DMS153 treated with DMSO at 0.1 percent for 48 hours (cell line): ENCODE measurements around the gene KRTAP5-8.
"Not testable (repeated sequence)": the region's sequence is repeated elsewhere in the genome, so short reads cannot be mapped to it uniquely, and the experiment has no call there.

Source experiments
- DNase-seq: peaks from one replicate; lab custom pipeline; 2025; ENCODE audit not compliant: unreplicated experiment; lab: John Stamatoyannopoulos, UW

KRTAP5-8 gene

DNA sequence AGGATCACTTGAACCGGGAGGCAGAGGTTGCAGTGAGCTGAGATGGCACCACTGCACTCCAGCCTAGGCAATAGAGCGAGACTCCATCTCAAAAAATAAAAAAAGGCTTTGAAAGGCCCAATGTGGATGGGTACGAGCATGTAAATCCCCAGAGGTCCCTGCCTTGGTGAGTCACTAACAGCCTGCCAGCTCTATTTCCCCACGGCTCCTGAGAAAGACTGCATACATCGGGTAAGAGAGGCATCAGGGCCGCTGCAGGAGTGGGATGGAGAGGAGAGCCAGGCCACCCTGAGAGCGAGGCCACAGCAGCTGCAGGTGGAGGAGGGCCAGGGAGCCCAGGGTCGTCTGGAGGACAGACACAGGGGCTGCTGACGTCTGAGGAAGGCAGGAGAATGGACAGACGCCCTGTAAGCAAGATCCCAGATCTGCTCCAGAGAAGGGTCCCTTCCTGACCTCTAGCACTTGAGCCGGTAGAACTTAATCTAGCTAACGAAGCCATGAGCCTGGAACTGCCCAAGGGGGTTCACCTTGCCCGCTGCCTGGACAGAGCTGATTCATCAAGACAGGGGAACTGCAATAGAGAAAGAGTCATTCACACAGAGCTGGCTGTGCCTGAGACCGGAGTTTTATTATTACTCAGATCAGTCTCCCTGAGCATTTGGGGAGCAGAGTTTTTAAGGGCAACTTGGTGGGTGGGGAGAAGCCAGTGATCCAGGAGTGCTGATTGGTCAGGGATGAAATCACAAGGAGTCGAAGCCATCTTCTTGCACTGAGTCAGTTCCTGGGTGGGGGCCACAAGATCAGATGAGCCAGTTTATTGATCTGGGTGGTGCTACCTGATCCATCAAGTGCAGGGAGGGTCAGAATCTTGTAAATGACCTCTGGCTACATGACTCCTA is 5.3 kb downstream of the KRTAP5-8 start:
- no peak for DNase-seq

GRCh38 chr11:71543866-71544265 is 6.0 kb downstream of the KRTAP5-8 start:
- no peak for DNase-seq

DNA sequence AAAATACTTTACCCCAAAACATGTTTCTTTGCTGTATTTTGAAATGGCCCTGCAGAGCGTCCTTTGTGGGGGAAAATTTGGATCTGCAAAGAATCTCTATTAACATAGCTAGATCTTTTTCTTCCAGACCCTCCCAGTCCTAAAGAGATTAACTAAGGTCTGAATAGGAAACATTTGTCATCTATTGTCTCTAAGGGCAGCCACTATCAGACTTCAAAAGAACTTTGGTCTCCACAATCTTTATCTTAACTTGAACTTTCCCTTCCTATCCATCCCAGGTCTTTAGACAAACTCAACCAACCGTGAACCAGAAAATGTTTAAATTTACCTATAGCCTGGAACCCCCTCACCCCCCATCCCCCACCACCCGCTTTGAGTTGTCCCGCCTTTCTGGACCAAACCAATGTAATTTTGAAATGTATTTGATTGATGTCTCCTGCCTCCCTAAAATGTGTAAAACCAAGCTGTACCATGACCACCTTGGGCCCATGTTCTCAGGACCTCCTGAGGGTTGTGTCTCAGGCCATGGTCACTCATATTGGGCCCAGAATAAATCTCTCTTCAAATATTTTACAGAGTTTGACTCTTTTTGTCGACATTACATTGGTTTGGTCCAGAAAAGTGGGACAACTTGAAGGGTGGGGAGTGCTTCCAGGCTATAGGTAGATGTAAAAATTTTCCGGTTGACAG is 6.8 kb downstream of the KRTAP5-8 start:
- no peak for DNase-seq

- DNase-seq, result no peak
Observed at GRCh38 chr11:71545405-71545966, 7.7 kb downstream of the KRTAP5-8 start.

DNA sequence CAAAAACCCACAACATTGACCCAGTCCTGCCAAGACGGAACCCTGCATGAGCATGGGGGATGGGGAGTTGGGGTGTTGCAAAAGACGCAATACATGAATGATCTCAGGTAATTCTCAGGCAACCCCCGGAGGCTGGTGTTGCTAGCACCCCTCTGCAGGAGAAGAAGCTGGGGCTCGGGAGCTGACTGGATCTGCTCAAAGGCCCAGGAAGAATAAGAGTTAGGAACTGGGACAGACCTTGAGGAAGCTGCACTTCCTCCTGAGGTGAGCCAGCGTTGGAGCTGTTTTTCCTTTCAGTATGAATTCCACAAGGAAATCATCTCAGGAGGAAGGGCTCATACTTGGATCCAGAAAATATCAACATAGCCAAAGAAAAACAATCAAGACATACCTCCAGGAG is 10.3 kb downstream of the KRTAP5-8 start, which contains the start of gene KRTAP5-9:
Gene KRTAP5-9, plus strand, starts transcription at position 301 of the 400 bp plus-strand sequence. CDS start 238 bp downstream, outside the sequence.
- no peak for DNase-seq

- no peak for DNase-seq
Observed at GRCh38 chr11:71548716-71549151, 10.9 kb downstream of the KRTAP5-8 start.

GRCh38 chr11:71551711-71552110 is 13.9 kb downstream of the KRTAP5-8 start:
- no peak for DNase-seq

DNA sequence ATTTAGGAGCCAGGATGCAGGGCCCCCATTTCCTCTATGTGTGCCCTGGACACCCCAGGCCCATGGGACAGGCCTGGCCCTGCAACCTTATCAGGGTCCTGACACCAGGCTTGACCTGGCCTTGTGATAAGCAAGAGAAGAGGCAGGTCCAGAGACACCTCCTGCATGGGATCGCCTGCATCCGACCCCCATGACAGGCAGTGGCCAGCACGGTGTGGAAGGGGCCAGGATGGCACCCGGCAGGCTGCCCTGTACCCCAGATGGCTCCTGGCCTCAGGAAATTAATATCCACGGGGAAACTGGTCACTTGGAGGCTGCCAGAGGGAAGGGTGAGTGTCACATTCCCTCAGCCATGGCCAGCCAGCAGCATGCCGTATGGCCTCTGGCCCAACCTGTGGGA is 17.2 kb downstream of the KRTAP5-8 start:
- no peak for DNase-seq

DNA sequence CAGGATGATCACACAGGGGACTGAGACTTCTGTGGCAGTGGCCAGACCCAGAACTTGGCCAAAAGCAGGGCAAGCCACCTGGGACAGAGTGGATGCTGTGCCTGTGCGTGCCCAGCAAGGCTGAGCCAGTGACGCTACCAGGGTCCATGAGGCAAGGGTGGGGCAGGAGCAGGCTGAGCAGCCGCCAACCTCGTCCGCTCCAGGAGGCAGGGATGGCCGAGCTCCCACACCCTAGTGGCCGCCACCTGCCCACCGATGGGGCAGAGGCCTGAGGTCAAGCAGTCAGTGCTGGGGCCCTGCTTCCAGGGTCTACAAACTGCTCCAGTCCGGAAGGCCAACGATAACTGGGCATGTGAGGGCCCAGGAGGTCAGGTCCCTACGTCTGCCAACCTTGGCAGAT is 17.7 kb downstream of the KRTAP5-8 start:
- DNase-seq, result no peak

GRCh38 chr11:71556018-71556417 is 18.2 kb downstream of the KRTAP5-8 start:
- DNase-seq, result no peak

- DNase-seq, result no peak
Observed at GRCh38 chr11:71557257-71557656, 19.4 kb downstream of the KRTAP5-8 start.

DNA sequence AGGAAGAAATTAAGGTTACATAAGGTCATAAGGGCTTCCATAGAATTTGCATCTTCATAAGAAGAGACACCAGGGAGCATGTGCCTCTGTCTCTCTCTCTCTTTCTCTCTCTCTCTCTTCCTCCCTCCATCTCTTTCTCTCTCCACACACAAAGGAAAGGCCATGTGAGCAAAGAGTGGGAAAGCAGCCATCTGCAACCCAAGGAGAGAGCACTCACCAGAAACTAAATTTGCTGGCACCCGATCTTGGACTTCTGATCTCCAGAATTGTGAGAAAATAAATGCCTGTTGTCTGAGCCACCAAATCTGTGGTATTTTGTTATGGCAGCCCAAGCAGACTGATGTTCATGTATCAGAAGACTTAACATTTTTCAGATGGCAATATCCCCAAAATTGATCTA is 21.2 kb downstream of the KRTAP5-8 start:
- DNase-seq, result no peak

GRCh38 chr11:71562120-71562519 is 24.3 kb downstream of the KRTAP5-8 start:
- no peak for DNase-seq

DNA sequence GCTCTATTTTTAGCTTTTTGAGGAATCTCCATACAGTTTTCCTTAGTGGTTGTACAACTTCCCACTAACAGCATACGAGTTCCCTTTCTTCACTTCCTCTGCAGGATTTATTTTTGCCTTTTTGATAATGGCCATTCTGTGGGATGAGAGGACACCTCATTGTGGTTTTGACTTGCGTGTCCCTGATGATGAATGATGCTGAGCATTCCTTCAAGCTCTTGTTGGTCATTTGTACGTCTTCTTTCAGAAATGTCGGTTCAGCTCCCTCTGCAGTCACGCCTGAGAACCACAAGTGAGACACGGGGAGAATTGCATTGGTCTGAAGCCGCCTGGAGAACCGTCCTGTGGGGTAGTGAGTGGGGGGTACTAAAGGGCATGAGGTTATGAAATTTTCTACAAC is 25.6 kb downstream of the KRTAP5-8 start:
- DNase-seq, result no peak

GRCh38 chr11:71564430-71564829 is 26.6 kb downstream of the KRTAP5-8 start:
- DNase-seq, result no peak

- no peak for DNase-seq
Observed at GRCh38 chr11:71565263-71565662, 27.4 kb downstream of the KRTAP5-8 start, which contains the start of gene KRTAP5-10. TSS of gene KRTAP5-10 (plus strand) at chr11:71565563. CDS start at chr11:71565588, 25 bp downstream.

GRCh38 chr11:71566081-71566620 is 28.3 kb downstream of the KRTAP5-8 start:
- no peak for DNase-seq

DNA sequence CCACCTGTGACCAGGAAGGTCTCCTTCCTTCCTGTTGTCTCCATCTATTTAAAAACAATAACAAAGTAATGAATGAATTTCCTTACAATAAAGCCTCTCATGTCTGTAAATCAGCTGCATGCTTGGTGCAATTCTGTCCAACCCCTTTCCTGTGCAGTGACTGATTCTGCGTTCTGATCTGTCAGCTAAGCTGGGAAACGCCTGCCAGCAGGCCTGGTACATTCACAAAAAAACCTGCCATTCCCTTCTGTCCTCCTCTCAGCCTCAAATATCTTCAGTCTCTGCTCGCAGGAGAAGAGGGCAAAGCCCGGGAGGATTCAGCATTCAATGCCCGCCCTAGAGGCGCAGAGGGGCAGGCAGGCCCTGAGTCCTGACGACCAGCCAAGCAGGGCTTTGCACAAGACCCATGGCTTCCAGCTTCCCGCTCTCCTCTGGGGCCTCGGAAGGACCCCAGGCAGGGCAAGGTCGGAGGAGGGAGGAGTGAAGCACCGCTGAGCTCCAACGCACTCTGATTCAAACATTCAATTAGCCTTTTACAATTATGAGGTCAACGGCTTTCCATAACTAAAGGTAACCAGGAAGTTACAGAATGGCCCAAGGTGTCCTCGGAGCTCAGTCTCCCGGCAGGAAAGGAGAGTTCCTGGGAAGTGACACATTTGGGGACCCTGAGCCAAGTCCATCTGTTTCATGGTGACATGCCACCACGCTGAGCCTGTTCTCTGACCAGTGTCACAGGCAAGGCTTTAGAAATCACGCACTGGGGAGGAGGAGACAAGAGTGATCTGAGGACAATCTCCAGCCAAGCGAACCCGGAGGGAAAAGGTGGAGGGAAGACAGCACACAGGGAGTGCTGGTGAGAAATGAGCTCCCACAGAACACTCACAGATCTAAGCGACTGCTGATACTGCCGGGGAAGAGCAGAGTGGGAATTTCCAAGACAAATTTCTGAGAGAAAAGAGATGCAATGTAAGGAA is 29.1 kb downstream of the KRTAP5-8 start:
- DNase-seq, result not testable (repeated sequence)

DNA sequence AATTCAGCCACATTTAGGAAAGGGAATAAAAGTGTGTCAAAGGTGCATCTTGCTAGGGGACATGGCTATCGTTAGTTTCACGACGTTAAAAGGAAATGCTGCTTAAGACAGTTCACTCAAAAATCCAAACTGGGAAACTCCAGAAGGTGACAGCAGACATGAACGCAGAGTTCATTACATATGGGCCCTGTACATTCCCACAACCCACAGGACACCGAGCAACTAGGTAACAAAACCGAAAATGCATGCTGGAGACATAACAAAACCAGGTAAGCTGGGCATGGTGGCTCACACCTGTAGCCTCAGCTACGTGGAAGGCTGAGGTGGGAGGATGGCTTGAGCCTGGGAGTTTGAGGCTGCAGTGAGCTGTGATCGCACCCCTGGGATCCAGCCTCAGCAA is 29.8 kb downstream of the KRTAP5-8 start:
- not testable (repeated sequence) for DNase-seq

DNA sequence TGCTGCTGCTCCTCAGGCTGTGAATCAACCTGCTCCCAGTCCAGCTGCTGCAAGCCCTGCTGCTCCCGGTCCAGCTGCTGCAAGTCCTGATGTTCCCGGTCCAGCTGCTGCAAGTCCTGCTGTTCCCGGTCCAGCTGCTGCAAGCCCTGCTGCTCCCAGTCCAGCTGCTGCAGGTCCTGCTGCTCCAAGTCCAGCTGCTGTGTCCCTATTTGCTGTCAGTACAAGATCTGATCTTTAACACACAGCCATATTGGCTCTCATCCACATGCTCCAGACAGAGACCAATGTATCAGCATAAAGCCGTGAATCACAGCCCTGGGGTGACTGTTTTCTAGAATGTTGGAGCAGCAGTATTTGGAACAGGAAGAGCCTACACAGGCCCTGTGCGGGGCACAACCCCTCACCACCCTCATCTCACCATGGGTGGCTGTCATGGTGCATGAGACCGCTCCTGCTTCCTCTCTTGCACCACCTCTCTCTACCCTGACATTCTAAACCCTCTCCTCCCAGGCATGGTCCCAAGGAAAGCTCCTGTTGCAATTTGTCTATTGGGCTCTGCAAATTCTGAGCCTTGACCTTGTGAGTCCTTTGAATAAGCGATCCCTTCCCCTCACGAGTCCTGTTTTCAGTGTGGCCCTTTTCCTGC is 31.0 kb downstream of the KRTAP5-8 start:
- DNase-seq, result no peak
